NT2/D1 (cell line): ENCODE measurements around the gene GASK1A.

Experiments used
- DNase-seq: peaks from one replicate; pipeline ENCODE4 v3.0.0-alpha.2; 2011; ENCODE audit warnings: low read depth, low spot score
- H3K27me3 ChIP-seq: 2 replicates; pipeline ENCODE4 v1.6.0; 2011; ENCODE audit warnings: mild to moderate bottlenecking; ENCODE audit not compliant: insufficient read length, insufficient read depth
- H3K36me3 ChIP-seq: 2 replicates; pipeline ENCODE4 v1.6.1; 2011; ENCODE audit warnings: mild to moderate bottlenecking, low read length, mixed read lengths; ENCODE audit not compliant: insufficient read depth, insufficient read length
- H3K4me1 ChIP-seq: 2 replicates; pipeline ENCODE4 v1.5.1; 2011; ENCODE audit not compliant: insufficient read depth, insufficient read length
- H3K4me3 ChIP-seq: 2 replicates; pipeline ENCODE4 v1.5.1; 2011; ENCODE audit warnings: low read depth; ENCODE audit not compliant: insufficient read length
- H3K9ac ChIP-seq: 2 replicates; pipeline ENCODE4 v1.6.0; 2011; ENCODE audit warnings: low read depth; ENCODE audit not compliant: insufficient read length
- H3K9me3 ChIP-seq: 2 replicates; pipeline ENCODE4 v1.5.1; 2011; ENCODE audit warnings: mild to moderate bottlenecking, low read length; ENCODE audit not compliant: insufficient read depth
- SUZ12 ChIP-seq: IDR thresholded peaks from 2 replicates; pipeline ENCODE4 v1.6.1; 2011; ENCODE audit not compliant: insufficient read length, insufficient read depth; ENCODE audit errors: extremely low read depth
- YY1 ChIP-seq: IDR thresholded peaks from 2 replicates; pipeline ENCODE4 v1.6.1; 2011; ENCODE audit not compliant: insufficient read length, insufficient read depth
- ZNF274 ChIP-seq: IDR thresholded peaks from 2 replicates; pipeline ENCODE4 v1.6.1; 2011; ENCODE audit warnings: mild to moderate bottlenecking, low read depth, low read length

The GASK1A gene

DNA sequence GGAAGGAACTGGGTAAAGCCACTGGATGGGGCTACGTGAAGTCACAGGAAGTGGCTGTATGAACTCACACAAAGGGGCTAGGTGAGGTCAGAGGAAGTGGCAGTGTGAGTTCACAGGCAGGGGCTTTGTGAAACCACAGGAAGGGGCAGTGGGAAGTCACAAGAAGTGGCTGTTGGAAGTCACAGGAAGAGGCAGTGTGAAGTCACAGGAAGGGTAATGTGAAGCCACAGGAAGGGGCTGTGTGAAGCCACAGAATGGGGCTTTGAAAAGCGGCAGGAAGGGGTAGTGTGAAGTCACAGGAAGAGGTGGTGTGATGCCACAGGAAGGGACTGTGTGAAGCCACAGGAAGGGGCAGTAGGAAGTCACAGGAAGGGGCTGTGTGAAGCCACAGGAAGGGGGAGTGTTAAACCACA lies 34.6 kb downstream of the GASK1A start:
- no peaks in the 10 kb centered on the region for H3K4me1 ChIP-seq
- H3K9me3 ChIP-seq = peaks cover 54% of the 10 kb centered on the region
- no peak overlapping the region for H3K4me3 ChIP-seq
- no peaks in the 10 kb centered on the region for H3K36me3 ChIP-seq
- DNase-seq = no peak
- no peak overlapping the region for H3K9ac ChIP-seq
- no peak for TF ChIP-seq SUZ12
- no peak for TF ChIP-seq ZNF274
- no peak for TF ChIP-seq YY1
- no peaks in the 10 kb centered on the region for H3K27me3 ChIP-seq

GRCh38 chr3:43014241-43014640 lies 35.1 kb downstream of the GASK1A start:
- Histone ChIP-seq H3K36me3 (no peaks in the 10 kb centered on the region), H3K27me3 (no peaks in the 10 kb centered on the region), H3K4me3 (no peak overlapping the region), H3K9ac (no peak overlapping the region), H3K4me1 (no peaks in the 10 kb centered on the region), H3K9me3 (peaks cover 54% of the 10 kb centered on the region)
- no peak for DNase-seq
- TF ChIP-seq SUZ12 = no peak
- no peak for TF ChIP-seq ZNF274
- TF ChIP-seq YY1 = no peak

- no peak overlapping the region for H3K9ac ChIP-seq
- no peak for TF ChIP-seq YY1
- no peak for TF ChIP-seq SUZ12
- no peak for TF ChIP-seq ZNF274
- no peaks in the 10 kb centered on the region for H3K4me1 ChIP-seq
- peaks cover 54% of the 10 kb centered on the region for H3K9me3 ChIP-seq
- no peak for DNase-seq
- no peaks in the 10 kb centered on the region for H3K27me3 ChIP-seq
- no peaks in the 10 kb centered on the region for H3K36me3 ChIP-seq
- H3K4me3 ChIP-seq = no peak overlapping the region
Observed at GRCh38 chr3:43014956-43015355, 35.8 kb downstream of the GASK1A start.

DNA sequence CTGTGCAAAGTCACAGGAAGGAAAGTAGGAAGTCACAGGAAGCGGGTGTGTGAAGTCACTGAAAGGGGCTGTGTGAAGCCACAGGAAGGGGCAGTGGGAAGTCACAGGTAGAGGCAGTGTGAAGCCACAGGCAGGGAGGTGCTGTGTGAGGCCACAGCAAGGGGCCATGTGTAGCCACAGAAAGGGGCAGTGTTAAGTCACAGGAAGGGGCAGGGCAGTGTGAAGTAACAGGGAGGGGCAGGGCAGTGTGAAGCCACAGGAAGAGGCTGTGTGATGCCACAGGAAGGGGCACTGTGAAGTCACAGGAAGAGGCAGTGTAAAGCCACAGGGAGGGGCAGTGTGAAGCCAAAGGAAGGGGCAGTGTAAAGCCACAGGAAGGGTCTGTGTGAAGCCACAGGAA lies 36.5 kb downstream of the GASK1A start:
- Histone ChIP-seq H3K4me3 (no peak overlapping the region), H3K9me3 (peaks cover 54% of the 10 kb centered on the region), H3K4me1 (no peaks in the 10 kb centered on the region), H3K27me3 (no peaks in the 10 kb centered on the region), H3K9ac (no peak overlapping the region), H3K36me3 (no peaks in the 10 kb centered on the region)
- DNase-seq = no peak
- no peak for TF ChIP-seq SUZ12
- TF ChIP-seq YY1 = no peak
- TF ChIP-seq ZNF274 = no peak

DNA sequence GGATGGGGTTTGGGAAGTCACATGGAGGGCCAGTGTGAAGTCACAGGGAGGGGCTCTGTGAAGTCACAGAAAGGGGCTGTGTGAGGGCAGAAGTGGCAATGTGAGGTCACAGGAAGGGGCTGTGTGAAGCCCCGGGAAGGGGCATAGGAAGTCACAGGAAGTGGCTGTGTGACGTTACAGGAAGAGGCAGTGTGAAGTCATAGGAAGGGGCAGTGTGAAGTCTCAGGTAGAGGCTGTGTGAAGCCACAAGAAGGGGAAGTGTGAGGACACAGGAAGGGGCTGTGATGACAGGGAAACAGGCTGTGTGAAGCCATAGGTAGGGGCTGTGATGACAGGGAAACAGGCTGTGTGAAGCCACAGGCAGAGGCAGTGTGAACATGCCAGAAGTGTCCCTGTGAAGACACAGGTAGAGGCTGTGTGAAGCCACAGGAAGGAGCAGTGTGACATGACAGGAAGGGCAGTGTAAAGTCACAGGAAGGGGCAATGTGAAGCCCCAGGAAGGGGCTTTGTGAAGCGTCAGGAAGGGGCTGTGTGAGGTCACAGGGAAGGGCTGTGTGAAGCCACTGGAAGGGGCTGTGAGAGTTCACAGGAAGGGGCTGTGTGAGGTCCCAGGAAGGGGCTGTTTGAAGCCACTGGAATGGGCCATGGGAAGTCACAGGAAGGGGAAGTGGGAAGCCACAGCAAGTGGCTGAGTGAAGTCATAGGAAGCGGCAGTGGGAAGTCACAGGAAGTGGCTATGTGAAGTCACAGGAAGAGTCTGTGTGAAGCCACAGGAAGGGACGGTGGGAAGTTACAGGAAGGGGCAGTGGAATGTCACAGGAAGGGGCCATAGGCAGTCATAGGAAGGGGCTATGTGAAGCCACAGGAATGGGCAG lies 37.1 kb downstream of the GASK1A start:
- Histone ChIP-seq H3K36me3 (no peaks in the 10 kb centered on the region), H3K4me3 (no peak overlapping the region), H3K4me1 (no peaks in the 10 kb centered on the region), H3K27me3 (no peaks in the 10 kb centered on the region), H3K9ac (no peak overlapping the region), H3K9me3 (peaks cover 56% of the 10 kb centered on the region)
- TF ChIP-seq SUZ12 (no peak), ZNF274 (no peak), YY1 (no peak)
- no peak for DNase-seq

- no peak for DNase-seq
- Histone ChIP-seq H3K4me1 (no peaks in the 10 kb centered on the region), H3K4me3 (no peak overlapping the region), H3K9ac (no peak overlapping the region), H3K9me3 (peaks cover 61% of the 10 kb centered on the region), H3K27me3 (no peaks in the 10 kb centered on the region), H3K36me3 (no peaks in the 10 kb centered on the region)
- no peak for TF ChIP-seq YY1
- no peak for TF ChIP-seq SUZ12
- no peak for TF ChIP-seq ZNF274
Observed at GRCh38 chr3:43017004-43017403, 37.9 kb downstream of the GASK1A start.

DNA sequence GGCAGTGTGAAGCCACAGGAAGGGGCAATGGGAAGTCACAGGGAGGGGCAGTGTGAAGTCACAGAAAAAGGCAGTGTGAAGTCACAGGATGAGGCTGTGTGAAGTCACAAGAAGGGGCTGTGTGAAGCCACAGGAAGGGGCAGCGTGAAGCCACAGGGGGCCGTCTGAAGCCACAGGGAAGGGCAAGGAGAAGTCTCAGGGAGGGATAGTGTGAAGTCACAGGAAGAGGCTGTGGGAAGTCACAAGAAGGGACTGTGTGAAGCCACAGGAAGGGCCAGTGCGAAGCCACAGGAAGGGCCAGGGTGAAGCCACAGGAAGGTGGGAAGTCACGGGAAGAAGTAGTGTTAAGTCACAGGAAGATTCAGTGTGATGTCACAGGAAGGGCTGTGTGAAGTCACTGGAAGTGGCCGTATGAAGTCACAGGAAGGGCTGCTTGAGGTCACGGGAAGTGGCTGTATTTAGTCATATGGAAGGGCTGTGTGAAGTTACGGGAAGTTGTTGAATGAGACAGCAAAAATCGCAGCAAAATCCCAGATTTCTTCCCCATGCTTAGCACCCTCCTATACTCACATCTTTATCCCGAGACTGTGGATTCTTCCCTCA lies 38.6 kb downstream of the GASK1A start:
- no peak for DNase-seq
- Histone ChIP-seq H3K9me3 (peaks cover 67% of the 10 kb centered on the region), H3K4me3 (no peak overlapping the region)

More for the DNA sequence above, 38.6 kb downstream of the GASK1A start:
- H3K36me3 ChIP-seq = no peaks in the 10 kb centered on the region
- no peaks in the 10 kb centered on the region for H3K4me1 ChIP-seq
- no peak for TF ChIP-seq YY1
- no peak for TF ChIP-seq ZNF274
- TF ChIP-seq SUZ12 = no peak
- H3K9ac ChIP-seq = no peak overlapping the region
- no peaks in the 10 kb centered on the region for H3K27me3 ChIP-seq
